ENCODE data around the gene P2RY2. TPM values are rescaled to one million over a fixed set of nuclear protein-coding genes. Genes with fewer than 3 reads are reported as not detected.
A peak's percentile ranks its signal among the peaks of the same experiment; 100 is the strongest.
"Not testable (repeated sequence)": the region's sequence is repeated elsewhere in the genome, so short reads cannot be mapped to it uniquely, and the experiment has no call there.

P2RY2 gene
- total RNA-seq, 1 donor from 2014 or later, result 18.3 TPM

- Histone ChIP-seq H3K27ac (no peak overlapping the region), H3K27me3 (no peaks in the 10 kb centered on the region), H3K4me3 (no peak overlapping the region), H3K36me3 (no peaks in the 10 kb centered on the region), H3K9me3 (no peaks in the 10 kb centered on the region), H3K4me1 (no peaks in the 10 kb centered on the region)
- intact Hi-C loops (cut with DNase I), result no loop called here
- no peak for TF ChIP-seq CTCF (IDR thresholded peaks at IDR 0.05)
- DNase-seq (ENCODE audit: low spot score in 2 of 2), result peak; percentile 5 to 33
These were observed 12.1 kb downstream of the P2RY2 start for GRCh38 chr11:73229896-73230875.

DNA sequence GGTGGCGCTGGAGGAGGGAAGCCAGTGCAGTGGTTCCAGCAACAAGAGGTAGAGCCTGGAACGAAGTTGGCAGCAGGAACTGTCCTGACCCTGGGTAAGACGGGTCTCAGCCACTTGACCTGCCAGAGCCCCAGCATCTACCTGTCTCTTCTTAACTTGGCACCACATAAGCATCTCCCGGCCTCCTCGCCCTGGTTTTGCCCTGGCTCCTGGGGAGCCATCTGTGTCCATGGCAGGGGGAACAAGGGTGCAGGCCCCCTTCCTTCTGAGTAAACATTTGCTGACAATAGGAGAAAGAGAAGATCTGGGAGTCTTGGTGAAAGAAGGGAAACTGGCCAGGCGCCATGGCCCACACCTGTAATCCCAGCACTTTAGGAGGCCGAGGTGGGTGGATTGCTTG is 12.8 kb downstream of the P2RY2 start:
- TF ChIP-seq CTCF (IDR thresholded peaks at IDR 0.05), result no peak
- Histone ChIP-seq H3K27me3 (no peaks in the 10 kb centered on the region), H3K36me3 (no peaks in the 10 kb centered on the region), H3K4me3 (no peak overlapping the region), H3K27ac (no peak overlapping the region), H3K4me1 (no peaks in the 10 kb centered on the region), H3K9me3 (no peaks in the 10 kb centered on the region)
- peak in 1 of 2 donors; percentile 25 for DNase-seq (ENCODE audit: low spot score in 2 of 2)
- intact Hi-C loops (cut with DNase I), result no loop called here

GRCh38 chr11:73232487-73232886 is 14.4 kb downstream of the P2RY2 start:
- H3K36me3 ChIP-seq; H3K4me3 ChIP-seq; H3K27ac ChIP-seq; intact Hi-C loops (cut with DNase I); H3K27me3 ChIP-seq; H3K4me1 ChIP-seq; H3K9me3 ChIP-seq: not testable (repeated sequence)
- DNase-seq (ENCODE audit: low spot score in 2 of 2), result peak in 1 of 2 donors; percentile 30

DNA sequence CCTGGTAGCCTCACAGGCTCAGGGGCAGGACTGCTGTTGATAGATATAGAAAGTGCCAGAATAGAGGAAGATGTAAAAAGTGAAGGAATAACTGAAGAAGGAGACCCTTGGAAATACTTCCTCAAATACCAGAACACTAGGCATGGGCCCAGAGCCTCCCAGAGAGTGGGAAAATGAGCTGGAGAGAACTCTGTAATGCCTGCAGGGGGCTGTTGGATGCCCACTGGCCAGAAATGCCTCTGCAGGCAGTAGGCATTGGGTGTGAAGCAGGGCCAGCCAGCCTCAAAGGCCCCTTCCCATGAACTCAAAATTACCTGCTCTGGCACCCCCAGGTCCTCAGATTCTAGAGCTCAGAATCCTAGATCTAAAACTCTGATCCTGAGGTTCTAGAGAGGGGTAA is 15.1 kb downstream of the P2RY2 start:
- Histone ChIP-seq H3K27me3 (no peaks in the 10 kb centered on the region), H3K27ac (no peak overlapping the region), H3K4me3 (no peak overlapping the region), H3K36me3 (no peaks in the 10 kb centered on the region), H3K9me3 (no peaks in the 10 kb centered on the region), H3K4me1 (peaks cover 0 to 6% of the 10 kb centered on the region in 2 donors)
- intact Hi-C loops (cut with DNase I), result no loop called here
- no peak for TF ChIP-seq CTCF (IDR thresholded peaks at IDR 0.05)
- peak; percentile 2 to 27 for DNase-seq (ENCODE audit: low spot score in 2 of 2)

GRCh38 chr11:73233692-73234470 is 15.8 kb downstream of the P2RY2 start:
- Histone ChIP-seq H3K36me3 (no peaks in the 10 kb centered on the region), H3K9me3 (no peaks in the 10 kb centered on the region), H3K4me3 (no peak overlapping the region), H3K27me3 (no peaks in the 10 kb centered on the region), H3K4me1 (peaks cover 0 to 6% of the 10 kb centered on the region in 2 donors), H3K27ac (no peak overlapping the region)
- TF ChIP-seq CTCF (IDR thresholded peaks at IDR 0.05), result no peak
- intact Hi-C loops (cut with DNase I), result no loop called here
- DNase-seq (ENCODE audit: low spot score in 2 of 2), result peak; percentile 1 to 56

Data from ascending aorta (tissue), 2 donors.